HG02610 (cell line): Measurements from ENCODE around the gene STRA8.

Experiments used
- ATAC-seq: cut with Tn5 transposase; IDR thresholded peaks from one replicate; pipeline ENCODE4 v1.9.1; 2021; ENCODE audit warnings: mild to moderate bottlenecking, moderate library complexity; ENCODE audit not compliant: unreplicated experiment

The STRA8 gene

DNA sequence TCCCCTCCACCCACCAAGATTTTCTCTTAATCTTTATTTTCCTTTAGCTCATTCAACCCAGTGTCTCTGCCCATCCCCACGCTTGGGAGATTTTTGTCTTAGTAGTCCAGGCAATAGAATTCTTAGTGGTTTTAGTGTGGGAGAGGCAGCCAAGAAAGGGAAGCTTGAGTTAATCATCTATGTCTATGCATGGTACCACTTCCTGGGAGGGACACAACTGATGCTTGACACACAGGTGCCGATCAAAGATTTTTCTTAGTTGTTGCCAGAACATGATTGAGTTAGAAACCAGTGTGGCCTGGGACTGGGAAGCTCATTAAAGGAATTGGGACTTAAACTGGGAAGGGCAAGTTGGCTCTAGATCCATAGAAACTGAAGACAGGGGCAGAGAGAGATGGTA lies 3.1 kb downstream of the STRA8 start:
- peak; percentile 83 for ATAC-seq

GRCh38 chr7:135238112-135238744 lies 4.6 kb downstream of the STRA8 start:
- no peak for ATAC-seq

GRCh38 chr7:135239263-135239662 lies 5.6 kb downstream of the STRA8 start:
- no peak for ATAC-seq

- ATAC-seq: no peak
These were observed 6.8 kb downstream of the STRA8 start for GRCh38 chr7:135240441-135240840.

GRCh38 chr7:135242096-135242684 lies 8.6 kb downstream of the STRA8 start:
- no peak for ATAC-seq

GRCh38 chr7:135245226-135246190 lies 11.9 kb downstream of the STRA8 start:
- ATAC-seq: no peak

DNA sequence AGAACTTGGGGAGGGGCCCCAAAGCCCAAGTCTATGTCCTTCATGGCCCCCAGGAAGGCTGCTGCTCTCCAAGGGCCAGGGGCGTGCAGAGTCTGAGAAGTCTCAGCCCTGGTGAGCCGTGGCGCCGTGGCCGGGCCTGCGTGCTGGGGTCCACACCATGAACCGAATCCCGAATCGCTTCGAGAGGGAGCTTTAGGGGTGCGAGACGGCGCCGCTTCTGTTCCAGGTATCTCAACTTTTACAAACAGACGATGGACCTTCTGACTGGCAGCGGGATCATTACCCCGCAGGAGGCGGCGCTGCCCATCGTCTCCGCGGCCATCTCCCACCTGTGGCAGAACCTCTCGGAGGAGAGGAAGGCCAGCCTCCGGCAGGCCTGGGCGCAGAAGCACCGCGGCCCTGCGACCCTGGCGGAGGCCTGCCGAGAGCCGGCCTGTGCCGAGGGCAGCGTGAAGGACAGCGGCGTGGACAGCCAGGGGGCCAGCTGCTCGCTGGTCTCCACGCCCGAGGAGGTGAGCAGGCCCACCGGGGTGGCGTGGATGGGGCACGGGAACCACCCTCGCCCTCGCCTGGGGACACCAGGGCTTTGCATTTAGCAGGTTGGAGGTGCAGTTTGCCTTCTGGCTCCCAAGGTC lies 12.7 kb downstream of the STRA8 start:
- no peak for ATAC-seq

DNA sequence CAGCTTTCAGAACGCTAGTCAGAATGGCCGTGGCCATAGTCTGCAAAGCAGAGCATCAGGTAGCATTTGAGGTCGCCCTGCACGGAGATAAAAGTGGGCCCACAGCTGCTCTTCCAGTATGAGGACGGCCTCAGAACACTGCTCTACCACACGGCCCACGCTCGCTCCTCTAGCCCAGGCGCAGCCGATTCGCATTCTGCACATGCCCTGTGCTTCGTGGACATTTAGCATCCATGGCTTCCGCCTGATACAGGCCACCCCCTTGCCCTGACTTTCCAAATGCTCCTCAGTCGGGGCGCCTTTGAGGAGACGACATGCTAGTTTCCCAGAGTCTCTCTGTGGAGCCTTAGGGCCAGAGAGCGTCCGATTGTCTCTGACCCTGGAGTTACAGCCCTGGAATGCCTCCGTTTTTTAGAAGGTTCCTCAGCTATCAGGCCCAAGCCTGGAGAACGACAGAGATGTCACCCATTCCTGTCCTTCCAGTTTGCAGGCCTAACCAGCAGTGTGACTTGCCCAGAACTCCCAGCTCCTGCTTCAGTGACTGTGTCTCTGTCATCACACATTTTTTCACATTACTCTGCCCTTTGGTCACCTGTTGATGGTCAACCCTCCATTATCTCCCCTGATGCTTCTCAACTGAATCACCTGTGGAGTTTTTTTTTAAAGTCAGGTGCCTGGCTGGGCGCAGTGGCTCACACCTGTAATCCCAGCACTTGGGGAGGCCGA lies 14.3 kb downstream of the STRA8 start:
- no peak for ATAC-seq

GRCh38 chr7:135248546-135248945 lies 14.9 kb downstream of the STRA8 start:
- ATAC-seq: no peak

DNA sequence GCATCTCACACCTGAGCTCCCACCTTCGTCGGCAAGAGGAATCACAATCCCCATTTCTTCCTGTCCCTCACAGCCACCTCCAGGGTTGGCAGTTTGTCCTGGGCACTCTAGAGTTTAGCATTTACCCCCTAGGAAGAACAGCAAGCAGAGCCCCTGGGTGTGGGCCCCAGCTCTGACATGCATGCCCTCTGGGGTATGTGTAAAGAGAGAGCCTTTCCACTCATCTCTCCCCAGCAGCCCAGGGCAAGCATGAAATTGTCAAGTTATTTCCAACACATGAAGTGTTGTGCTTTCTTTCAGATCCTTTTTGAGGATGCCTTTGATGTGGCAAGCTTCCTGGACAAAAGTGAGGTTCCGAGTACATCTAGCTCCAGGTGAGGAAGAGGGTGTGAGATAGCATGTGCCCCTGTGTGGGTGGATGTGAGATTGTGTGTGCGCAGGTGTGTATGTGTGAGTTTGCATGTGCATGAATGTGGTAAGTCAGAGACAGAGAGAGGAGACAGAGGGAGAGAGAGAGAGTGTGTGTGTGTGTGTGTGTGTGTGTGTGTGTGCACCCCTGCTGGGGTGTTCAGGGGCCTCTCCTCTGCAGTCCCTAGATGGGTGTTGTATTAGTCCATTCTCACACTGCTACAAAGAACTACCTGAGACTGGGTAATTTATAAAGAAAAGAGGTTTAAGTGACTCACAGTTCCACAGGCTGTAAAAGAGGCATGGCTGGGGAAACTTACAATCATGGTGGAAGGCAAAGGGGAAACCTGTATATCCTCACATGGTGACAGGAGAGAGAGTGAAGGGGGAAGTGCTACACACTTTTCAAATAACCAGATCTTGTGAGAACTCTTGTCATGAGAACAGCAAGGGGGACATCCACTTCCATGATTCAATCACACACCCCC lies 18.1 kb downstream of the STRA8 start:
- peak; percentile 44 for ATAC-seq

- peak; percentile 35 for ATAC-seq
These were observed 20.5 kb downstream of the STRA8 start for GRCh38 chr7:135253851-135254771.

- ATAC-seq: no peak
These were observed 24.2 kb downstream of the STRA8 start for GRCh38 chr7:135257790-135258189.

- no peak for ATAC-seq
These were observed 24.9 kb downstream of the STRA8 start for GRCh38 chr7:135258585-135258984.

DNA sequence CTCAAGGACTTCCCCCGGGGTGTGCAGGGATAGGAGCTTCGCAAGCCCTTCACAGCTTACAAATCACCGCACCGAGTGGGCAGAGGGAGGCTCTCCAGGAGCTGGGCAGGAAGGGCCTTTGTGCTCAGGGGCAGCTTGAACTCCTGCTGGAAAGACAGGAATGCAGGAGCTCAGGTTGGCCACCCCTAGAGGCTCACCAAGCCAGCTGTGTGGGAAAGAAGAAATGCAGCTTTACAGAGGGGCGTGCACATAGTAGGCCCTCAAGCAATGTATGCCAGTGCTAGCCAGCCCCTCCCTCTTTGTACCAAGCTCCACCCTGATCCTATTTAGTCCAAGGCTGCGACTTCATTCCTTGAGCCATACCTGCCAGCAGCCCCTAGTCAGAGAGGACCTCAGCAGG lies 26.1 kb downstream of the STRA8 start:
- no peak for ATAC-seq

GRCh38 chr7:135260470-135260869 lies 26.8 kb downstream of the STRA8 start:
- ATAC-seq: no peak

- ATAC-seq: no peak
These were observed 27.5 kb downstream of the STRA8 start for GRCh38 chr7:135260930-135261721.

GRCh38 chr7:135262623-135263320 lies 29.1 kb downstream of the STRA8 start:
- ATAC-seq: peak; percentile 65
